GM21723 (cell line): ENCODE results near the gene MYCBP2.
"Not testable (repeated sequence)": the region's sequence is repeated elsewhere in the genome, so short reads cannot be mapped to it uniquely, and the experiment has no call there.

Experiments
- ATAC-seq: cut with Tn5 transposase; IDR thresholded peaks from one replicate; pipeline ENCODE4 v1.9.1; 2021; ENCODE audit warnings: mild to moderate bottlenecking, moderate library complexity; ENCODE audit not compliant: unreplicated experiment

The MYCBP2 gene

DNA sequence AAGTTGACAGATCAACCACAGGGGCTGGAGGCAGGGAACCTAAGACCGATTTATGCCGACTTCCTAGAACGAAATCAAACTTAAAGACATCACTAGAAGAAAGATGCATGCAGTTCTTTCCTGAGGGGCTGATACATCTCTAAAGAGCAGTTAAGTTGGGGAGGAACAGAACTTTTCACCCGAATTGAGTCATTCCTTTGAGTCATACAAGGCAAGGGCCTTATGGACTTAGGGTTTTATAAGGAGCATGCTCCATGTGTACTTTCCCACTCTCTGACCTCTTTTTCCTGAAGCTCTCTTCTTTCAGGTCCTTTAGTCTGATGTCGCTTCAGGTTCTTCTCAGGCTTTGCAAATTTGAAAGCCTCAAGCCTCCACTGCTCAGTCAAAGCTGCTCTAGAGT, 292.0 kb downstream of the MYCBP2 start:
- no peak for ATAC-seq

DNA sequence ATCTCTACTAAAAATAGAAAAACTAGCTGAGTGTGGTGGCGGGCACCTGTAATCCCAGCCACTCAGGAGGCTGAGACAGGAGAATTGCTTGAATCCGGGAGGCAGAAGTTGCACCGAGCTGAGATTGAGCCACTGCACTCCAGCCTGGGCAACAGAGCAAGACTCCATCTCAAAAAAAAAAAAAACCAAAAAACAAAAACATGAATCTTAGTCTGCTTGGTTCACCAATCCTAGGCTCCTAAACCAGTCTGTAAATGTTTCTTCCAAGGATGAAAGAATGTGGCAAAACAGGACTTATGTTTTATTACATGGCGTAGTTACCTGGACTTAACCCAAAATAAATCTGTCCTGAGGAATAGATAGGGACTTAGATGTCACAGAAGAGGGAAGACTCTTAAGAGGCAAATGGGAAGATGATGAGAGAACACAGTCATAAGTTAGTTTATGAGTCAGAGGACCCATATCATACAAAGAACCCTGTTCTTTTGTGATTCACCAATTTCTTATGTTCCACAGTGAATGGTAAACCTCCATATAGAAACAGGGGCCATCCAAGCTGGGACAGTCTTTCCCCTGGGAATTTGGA, 293.1 kb downstream of the MYCBP2 start:
- ATAC-seq = no peak

DNA sequence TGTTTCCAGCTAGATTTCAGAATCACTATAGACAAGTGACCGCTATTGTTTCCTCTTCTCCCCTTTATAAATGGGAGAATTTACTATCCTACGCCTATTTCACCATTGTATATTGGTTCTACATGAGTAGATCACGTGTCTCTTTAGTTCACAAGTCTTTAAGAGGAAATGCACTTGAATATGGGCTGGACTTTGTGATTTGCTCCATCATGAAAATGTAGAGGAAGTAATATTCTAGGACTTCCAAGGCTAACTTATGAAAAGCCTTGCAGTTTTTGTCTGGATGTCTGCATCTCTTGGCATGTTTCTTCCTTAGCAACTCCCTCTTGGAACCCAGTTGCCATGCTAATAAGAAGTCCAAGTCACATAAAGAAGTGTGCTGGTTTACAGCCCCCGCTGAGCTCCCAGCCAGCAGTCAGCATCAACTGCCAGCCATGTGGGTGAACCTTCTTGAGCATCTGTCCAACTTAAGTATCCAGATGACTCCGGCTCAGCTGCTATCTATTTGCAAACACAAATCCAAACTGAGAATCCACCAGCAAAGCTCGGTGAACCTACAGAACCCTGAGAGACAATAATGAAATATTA, 295.1 kb downstream of the MYCBP2 start:
- ATAC-seq = no peak

DNA sequence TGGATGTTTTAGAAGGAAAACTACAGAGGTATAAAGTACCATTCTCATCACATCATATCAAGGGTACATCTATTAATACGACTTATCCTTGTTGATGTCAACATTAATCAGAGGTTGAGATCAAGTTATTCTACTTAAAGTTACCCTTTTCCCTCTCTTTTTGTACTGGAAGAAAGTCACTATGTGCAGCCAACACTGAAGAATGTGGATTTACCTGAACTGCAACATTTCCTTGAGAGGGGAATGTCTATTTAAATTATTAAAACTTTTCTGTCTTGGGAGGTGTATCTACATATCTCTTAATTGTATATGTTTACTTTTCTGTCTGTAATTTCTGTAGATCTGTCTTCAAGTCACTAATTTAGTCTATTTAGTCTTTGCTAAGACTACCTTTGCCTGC, 297.5 kb downstream of the MYCBP2 start:
- no peak for ATAC-seq

DNA sequence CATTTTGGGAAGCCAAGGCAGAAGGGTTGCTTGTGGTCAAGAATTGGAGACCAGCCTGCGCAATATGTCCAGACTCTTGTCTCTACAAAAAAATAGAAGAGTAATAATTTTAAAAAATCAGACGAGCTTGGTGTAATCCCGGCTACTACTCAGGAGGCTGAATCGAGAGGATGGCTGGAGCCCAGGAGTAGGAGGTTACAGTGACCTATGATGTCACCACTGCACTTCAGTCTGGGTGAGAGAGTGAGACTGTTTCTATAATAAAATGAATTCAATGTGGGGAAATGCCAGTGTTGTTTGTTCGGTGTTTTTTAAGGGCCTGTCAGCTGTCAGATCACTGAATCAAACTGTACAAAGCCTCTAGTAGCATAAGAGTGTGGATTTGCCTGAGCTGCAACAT, 298.7 kb downstream of the MYCBP2 start:
- no peak for ATAC-seq

DNA sequence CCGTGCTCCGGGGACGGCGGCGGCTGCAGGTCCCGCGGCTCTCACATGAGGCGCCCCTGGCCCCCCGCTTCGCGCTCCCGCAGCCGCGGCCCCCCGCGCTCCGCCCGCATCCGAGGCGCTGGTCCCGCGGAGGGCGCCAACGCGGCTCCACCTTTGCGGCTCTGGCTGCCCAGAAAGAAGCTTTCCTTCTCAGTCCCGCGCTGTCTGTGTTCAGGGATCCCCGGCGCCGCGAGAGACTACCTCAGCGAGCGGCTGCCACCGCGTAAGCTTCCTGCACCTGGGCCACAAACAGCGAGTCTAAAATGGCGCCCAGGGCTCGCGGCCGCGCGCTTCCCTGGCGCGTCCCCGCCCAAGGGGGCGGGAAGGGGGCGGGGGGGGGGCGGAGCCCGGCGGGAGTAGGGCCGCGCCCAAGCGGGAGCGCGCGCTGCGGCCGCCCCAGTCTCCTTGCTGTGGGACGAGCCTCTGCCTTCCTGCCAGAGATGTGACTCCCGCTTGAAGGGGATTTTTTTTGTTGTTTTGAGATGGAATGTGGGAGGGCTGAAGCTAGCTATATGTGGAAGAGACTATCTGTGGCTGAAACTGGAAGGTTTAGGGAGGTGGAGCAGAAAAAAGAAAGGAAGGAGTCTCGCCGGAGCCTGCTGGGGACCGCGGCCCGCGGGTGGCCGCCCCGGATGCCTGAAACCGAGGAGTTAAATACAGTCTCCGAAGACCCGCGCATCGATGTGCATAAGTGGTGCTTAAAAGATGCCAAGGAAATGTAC, 299.9 kb downstream of the MYCBP2 start, which contains the start of gene FBXL3:
Gene FBXL3 (minus strand): TSS at position 299 of the 761 bp plus-strand sequence. CDS start 5,299 bp downstream, outside the sequence.
- peak; percentile 55 for ATAC-seq

DNA sequence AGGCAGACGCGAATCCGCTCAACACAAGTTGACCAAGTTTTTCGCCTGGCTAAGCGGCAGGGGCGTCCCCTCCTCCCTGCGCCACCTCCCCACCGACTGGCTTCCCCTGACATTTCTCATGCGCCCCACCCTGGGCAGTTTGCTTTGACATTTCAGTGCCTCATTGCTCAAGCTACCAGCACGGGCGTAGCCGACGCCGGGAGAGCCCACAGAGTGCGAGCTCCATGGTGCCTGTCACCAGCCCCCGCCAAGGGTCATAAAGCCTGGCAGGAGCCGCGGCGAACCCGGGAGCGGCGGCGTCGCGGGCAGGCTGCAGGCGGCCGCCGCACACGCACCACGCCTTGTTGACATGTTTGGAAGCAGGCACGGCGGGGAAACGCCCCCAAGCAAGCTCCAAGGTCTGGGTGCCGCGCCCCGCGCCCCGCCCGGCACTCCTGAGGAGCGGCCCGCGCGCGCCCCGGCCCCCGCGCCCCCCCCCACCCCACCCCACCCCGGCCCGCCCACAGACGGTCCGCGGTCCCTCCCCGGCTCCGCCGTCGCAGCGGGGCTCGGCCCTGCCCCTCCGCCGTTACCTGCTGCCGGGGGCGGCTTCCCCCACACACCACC, 300.5 kb downstream of the MYCBP2 start:
- peak; percentile 66 for ATAC-seq

DNA sequence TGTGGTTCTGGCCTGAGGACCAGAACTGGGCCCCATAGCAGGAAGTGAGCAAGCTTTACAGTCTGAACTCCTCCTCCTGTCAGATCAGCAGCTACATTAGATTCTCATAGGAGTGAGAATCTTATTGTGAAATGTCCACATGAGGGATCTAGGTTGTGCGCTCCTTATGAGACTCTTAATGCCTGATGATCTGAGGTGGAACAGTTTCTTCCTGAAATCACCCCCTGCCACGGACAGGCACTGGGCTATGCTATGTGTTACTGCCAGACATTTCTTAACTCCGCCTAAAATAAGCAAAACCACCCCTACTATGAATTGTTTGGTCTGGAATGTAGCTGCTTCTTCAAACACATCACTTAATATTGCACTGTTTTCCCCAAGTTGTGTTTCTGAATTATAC, 304.6 kb downstream of the MYCBP2 start:
- no peak for ATAC-seq

DNA sequence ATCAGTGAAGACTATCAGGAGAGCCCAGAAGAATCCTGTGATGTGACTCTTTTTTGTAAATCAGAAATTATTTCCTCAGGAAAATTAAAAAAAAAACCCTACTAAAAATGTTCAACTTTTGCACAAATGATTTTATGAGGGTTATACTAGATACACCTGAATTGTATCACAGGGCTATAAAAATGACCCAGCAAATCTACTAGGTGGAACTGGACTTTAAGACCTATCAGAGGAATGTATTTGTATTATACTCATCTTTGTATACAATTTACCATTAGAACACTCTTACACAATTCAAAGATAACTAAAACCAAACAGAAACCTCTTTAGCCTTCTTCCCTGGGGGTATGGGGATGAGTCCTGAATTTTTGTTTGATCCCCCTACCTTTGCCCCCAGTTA, 307.1 kb downstream of the MYCBP2 start:
- no peak for ATAC-seq

DNA sequence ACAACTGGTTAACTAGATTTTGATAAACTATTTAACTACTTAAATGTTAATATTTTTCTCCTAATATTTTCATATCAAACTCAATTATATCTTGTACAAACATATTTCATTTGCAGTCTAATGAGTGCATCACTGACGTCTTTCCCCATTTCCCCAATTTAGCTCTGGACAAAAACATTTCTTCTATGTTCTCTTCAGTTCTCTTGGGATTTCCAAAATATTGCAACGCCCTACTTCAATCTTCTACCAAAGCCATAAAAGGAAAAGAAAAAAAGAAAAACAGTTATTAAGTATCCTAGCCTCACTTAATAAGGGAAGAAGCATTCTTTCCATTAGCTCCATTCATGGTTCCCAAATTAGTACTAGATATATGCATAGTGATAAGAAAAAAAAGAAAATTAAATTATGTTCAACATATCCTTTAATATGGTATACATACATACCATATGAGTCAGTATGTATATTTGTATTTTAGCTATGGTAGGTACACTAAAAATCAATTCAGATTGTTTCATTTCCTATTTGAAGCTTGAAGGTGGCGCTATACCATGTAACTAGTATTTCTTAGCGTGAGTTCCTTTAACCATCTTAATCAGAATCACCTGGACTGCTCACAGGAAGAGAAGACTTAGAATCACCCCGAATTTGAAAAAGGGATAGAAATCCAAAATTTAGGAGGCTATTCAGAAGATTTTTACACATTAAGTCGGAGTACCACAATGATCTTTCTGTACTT, 309.8 kb downstream of the MYCBP2 start:
- ATAC-seq = no peak

DNA sequence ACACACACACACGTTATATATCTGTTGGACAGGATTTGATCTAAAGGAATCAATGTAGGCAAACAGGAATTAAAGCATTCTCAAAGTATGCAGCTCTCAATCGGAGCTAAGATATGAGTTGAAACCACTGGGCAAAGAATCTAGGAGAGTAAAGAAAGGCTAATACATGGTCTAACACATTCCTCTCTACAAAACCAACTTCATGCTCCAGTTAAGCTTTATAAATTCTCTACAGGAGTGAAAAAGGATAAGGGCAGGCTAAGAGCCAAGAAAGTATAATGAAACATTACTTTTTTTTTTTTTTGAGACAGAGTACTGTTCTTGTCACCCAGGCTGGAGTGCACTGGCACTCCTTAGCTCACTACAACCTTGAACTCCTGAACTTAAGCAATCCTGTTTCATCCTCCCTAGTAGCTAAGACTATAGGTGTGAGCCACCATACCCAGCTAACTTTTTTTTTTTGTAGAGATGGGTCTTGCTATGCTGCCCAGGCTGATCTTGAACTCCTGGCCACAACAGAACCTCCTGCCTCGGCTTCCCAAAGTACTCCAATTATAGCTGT, 310.6 kb downstream of the MYCBP2 start:
- ATAC-seq = no peak

DNA sequence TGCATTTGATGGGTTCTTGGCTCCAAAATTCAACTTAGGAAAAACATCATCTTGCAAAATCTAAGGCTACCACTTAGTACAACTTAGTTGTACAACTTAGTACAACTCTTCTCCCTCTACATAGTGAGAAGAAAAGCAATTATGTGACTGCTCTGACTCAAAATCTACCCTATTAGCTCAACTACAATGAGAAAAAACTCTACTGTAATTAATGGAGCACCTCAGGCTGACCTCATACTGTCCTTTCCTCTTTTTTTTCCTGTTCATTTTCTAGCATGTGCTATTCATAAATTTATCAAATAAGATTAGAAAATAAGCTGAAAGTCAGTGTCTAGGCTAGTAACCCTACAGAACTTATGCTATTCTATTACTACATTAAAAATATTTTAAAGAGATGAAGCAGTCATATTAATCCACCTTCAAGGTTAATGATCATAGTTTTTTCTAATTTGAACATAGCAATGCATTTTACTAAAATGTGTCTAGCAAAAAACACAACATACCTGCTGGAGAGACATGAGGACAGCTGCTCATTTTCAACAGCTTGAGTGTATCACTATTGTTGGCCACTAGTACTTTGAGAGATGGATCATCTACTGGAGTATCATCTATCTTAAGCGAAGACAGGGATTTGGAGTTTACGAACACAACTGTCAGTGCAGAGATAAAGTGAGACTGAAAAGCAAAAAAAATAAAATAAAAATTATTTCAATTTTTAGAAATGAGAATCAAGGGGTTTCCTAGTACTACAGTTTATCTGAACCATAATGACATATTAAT, 311.8 kb downstream of the MYCBP2 start:
- no peak for ATAC-seq

DNA sequence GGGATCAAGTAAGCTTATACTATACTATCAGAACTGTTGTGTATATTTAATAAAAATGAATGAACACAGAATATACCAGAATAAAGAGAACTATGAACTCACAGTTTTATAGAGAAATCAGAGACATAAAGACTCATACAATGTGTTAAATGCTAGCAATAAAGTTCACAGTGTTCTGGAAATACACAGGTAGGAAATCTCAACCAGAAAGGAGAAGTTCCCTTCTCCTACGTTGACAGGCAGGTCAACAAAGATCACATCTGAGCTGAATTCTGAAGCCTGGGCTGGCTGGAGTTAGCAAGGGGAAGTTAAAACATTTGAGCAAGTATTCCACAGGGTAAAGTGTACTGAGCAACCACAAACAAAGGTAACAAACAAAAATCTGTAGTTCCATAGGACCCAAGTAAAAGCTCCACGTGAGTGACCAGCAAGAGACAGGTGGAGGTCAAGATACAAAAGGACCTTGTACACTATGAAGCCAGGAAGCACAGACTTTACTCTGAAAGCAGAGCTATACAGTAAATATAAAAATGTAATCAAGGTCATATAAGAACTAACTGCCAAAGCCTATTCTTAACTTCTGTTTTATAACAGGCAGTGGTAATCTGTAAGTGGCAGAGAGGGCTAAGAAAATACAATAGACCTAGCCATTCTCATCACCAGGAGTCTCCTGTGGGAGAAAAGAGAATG, 312.9 kb downstream of the MYCBP2 start:
- no peak for ATAC-seq

DNA sequence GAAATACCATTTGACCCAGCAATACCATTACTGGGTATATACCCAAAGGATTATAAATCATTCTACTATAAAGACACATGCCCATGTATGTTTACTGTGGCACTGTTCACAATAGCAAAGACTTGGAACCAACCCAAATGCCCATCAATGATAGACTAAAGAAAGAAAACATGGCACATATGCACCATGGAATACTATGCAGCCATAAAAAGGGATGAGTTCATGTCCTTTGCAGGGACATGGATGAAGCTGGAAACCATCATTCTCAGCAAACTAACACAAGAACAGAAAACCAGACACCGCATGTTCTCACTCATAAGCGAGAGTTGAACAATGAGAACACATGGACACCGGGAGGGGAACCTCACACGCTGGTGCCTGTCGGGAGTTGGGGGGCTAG, 317.2 kb downstream of the MYCBP2 start:
- ATAC-seq = not testable (repeated sequence)

DNA sequence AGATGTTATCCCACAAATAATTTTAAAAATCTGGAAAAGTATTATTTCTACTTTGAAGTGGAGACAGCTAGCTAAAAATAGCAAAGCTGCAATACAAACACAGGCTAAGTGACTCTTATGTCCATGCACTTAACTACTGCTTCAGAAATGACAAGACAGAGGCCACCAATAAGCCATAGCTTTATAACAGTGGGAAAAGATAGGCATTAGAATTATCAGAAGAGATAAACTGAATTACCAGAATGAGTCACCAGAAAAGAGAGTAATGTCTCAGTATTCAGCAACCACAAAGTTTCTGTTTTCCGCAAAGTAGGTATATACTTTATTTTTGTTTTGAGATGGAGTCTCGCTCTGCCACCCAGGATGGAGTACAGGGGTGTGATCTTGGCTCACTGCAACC, 317.9 kb downstream of the MYCBP2 start:
- ATAC-seq = peak; percentile 53

DNA sequence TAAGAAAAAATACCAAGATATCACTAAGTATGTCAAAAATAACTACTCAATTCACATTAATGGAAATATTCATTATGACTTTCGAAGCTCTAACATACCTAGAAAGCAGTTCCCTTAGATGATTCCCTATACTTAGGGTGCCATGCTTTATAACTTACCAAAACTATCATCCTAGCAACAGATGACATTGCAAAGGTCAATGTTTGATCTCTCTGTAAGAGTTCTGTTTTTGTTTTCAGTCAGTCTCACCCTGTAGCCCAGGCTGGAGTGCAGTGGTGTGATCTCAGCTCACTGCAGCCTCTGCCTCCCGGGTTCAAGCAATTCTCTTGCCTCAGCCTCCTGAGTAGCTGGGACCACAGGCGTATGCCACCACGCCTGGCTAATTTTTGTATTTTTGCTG, 318.6 kb downstream of the MYCBP2 start:
- not testable (repeated sequence) for ATAC-seq

DNA sequence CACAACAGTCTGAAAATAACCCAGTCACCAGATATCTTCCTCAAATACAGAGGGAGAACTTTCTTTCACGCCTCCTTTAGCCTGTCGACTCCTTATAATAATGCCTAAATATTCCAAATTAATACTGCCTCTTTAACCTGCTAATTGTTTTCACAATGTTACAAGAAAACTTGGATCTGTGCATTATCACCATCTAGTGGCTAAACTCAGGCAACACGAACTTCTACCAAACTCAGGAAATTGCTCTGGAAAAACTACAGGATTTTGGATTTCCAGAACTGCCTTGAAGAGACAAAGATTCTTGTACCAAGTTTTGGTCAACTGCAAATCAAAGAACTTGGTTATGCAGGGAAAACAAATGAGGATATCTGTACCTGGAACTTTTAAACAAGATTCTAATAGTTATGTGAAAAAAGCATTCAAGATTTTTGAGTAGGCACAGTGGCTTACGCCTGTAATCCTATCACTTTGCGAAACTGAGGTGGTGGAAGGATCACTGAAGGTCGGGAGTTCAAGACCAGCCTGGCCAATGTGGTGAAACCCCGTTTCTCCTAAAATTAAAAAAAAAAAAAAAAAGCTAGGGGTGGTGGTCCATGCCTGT, 324.2 kb downstream of the MYCBP2 start:
- ATAC-seq = no peak

DNA sequence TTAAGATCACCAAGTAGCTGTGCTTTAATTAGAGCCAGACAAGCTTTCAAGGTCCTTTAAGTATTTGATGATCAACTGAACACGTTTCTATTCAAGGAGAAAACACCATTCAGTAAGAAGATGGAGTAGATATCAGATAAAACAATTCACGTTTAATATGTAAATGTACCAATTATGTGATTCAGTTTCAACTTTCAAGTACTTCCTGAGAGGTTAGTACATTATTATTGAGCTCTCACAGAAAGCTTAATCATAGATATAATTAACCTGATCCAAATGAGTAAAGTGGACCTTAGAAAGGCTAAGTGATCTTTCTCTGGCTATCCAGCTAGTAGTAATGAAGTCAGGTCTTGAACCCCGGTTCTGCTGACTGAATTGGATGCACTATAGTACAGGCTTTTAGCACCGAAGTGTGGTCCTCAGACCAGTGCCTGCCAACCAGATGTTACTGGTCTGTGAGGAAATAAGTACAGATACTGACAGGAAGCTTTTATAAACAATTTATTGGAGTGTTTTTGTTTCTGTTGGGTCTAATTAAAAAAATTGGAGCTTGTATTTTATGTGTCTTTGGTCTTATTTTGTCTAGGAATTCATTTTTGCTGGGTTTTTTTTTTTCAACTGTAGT, 324.8 kb downstream of the MYCBP2 start:
- no peak for ATAC-seq

DNA sequence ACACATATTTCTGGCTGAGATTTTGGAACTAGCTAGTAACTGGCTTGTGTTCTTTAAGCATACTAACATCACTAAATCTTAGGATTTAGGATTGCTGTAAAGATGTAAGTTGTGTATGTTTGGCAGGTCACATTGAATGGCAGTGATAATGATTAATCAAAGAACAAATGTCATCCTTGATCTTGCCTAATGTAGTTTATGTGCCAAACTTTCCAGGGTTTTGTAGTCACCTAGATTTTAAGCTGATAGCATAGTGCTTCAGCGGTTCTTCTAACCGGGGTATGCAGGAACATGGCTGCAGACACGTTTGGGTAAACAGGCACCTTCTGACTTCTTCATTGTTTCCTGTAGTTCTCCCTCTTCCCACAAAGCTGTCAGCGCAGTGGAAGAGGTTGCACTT, 325.4 kb downstream of the MYCBP2 start:
- ATAC-seq = no peak
